SW 1271 (cell line): ENCODE results near the gene NAA38.

Experiments
- DNase-seq, 2 experiments: peaks; one replicate each; lab custom pipeline; 2025; lab: John Stamatoyannopoulos, UW

Gene NAA38

GRCh38 chr17:7856811-7857712 is at the start of gene NAA38:
TSS of gene NAA38 (minus strand) at chr17:7857559. CDS start at chr17:7857463, 96 bp downstream.
- peak; percentile 98 to 99 for DNase-seq

GRCh38 chr17:7903154-7904103 is 46.1 kb upstream of the NAA38 start:
- no peak for DNase-seq

- peak in 1 of 2 experiments; percentile 46 for DNase-seq
Measured at GRCh38 chr17:7897773-7898172, 40.4 kb upstream of the NAA38 start.

- DNase-seq, result no peak
Measured at GRCh38 chr17:7897090-7897489, 39.7 kb upstream of the NAA38 start.

GRCh38 chr17:7894866-7895265 is 37.5 kb upstream of the NAA38 start:
- no peak for DNase-seq

GRCh38 chr17:7894226-7894625 is 36.9 kb upstream of the NAA38 start:
- DNase-seq, result no peak

GRCh38 chr17:7893187-7893880 is 36.0 kb upstream of the NAA38 start:
- DNase-seq, result no peak

- DNase-seq, result peak; percentile 80 to 82
Measured at GRCh38 chr17:7889166-7889955, 32.0 kb upstream of the NAA38 start.

- no peak for DNase-seq
Measured at GRCh38 chr17:7888184-7888920, 31.0 kb upstream of the NAA38 start, which contains the start of gene CHD3. TSS of gene CHD3 (plus strand) at chr17:7888789. CDS start at chr17:7889001, 212 bp downstream.

- peak; percentile 78 to 94 for DNase-seq
Measured at GRCh38 chr17:7887482-7888183, 30.3 kb upstream of the NAA38 start.

- no peak for DNase-seq
Measured at GRCh38 chr17:7887038-7887481, 29.7 kb upstream of the NAA38 start.

- DNase-seq, result peak in 1 of 2 experiments; percentile 62
Measured at GRCh38 chr17:7886227-7887037, 29.1 kb upstream of the NAA38 start.

GRCh38 chr17:7885367-7886226 is 28.2 kb upstream of the NAA38 start:
- peak in 1 of 2 experiments; percentile 62 for DNase-seq

- DNase-seq, result no peak
Measured at GRCh38 chr17:7884581-7885366, 27.4 kb upstream of the NAA38 start.

- DNase-seq, result peak in 1 of 2 experiments; percentile 15
Measured at GRCh38 chr17:7883781-7884386, 26.5 kb upstream of the NAA38 start.

GRCh38 chr17:7882629-7883028 is 25.3 kb upstream of the NAA38 start:
- no peak for DNase-seq
